ENCODE measurements around the gene LRMDA.
"Not testable (repeated sequence)": the region's sequence is repeated elsewhere in the genome, so short reads cannot be mapped to it uniquely, and the experiment has no call there.

The LRMDA gene

DNA sequence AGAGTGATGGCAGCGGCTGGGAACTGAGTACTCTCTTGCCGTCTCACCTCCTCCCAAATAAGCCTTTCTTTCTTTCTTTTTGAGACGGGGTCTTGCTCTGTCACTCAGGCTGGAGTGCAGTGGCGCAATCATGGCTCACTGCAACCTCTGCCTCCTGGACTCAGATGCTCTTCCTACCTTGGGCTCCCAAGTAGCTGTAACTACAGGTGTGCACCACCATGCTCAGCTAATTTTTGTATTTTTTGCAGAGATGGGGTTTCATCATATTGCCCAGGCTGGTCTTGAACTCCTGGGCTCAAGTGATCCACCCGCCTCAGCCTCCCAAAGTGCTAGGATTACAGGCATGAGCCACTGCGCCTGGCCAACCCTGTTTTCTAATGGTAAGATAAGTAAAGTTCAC, 174.4 kb downstream of the LRMDA start:
- DNase-seq (ENCODE audit: low read depth in 1 of 2, low spot score in 1 of 2): not testable (repeated sequence)

DNA sequence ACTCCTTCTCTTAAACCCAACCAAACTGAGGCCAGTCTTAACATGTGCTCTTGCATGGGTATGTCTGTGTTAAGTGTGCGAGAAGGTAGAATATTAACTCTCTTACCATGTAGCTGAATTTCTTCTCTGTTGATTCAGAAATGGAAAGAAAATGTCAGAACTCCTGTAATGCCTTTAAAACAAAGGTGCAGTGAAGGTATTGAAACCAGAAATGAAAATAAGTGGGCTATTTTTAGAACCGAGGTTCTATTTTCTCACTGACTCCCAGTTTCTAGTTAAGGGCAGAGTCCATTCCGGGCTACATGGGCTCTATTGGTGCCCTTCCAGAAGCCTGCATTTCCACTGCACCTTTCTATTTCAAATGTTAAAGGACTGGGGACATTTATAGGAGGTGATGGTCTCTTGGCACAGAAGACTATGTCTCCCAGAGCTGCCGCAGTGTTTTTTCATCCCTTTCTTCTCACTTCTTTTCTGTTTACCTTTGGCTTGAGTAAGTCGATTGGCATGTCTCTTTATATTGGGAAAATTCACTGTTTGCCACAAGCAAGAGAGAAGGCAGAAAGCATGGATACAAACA, 174.9 kb downstream of the LRMDA start:
- no peak for DNase-seq (ENCODE audit: low read depth in 1 of 2, low spot score in 1 of 2)

DNA sequence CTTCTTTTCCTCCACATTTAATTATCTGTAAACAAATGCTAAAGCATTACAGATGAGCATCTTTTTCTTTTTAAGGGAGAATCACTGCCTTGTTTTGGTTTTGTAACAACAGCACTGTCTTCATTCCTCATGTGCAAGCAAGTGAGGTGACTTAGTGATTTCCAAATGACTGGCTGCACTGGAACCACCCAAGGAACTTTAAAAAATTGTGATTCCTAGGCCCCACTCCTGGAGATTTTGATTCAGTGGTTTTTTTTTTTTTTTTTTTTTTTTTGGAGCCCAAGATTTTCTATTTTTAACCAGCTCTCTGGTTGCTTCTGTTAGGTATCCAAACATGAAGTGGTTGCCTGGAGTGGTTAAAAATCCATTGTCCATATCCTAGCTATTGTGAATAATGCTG, 176.2 kb downstream of the LRMDA start:
- DNase-seq (ENCODE audit: low read depth in 1 of 2, low spot score in 1 of 2): no peak

DNA sequence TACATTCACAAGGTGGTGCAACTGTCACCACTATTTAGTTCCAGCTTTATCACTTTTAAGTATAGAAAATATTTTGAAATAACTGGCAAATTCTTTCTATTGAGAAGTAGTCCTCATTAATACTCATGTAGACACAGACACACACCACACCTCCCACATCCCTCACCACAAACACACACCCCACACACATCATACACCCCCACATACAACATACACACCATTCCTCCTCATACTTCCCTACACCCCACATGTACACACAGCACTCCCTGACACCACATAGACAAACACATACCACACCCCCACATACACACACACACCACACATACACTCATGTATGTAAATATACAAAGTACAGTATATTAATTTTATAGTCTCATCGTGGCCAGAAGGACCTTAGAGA, 178.8 kb downstream of the LRMDA start:
- DNase-seq (ENCODE audit: low read depth in 1 of 2, low spot score in 1 of 2): no peak

DNA sequence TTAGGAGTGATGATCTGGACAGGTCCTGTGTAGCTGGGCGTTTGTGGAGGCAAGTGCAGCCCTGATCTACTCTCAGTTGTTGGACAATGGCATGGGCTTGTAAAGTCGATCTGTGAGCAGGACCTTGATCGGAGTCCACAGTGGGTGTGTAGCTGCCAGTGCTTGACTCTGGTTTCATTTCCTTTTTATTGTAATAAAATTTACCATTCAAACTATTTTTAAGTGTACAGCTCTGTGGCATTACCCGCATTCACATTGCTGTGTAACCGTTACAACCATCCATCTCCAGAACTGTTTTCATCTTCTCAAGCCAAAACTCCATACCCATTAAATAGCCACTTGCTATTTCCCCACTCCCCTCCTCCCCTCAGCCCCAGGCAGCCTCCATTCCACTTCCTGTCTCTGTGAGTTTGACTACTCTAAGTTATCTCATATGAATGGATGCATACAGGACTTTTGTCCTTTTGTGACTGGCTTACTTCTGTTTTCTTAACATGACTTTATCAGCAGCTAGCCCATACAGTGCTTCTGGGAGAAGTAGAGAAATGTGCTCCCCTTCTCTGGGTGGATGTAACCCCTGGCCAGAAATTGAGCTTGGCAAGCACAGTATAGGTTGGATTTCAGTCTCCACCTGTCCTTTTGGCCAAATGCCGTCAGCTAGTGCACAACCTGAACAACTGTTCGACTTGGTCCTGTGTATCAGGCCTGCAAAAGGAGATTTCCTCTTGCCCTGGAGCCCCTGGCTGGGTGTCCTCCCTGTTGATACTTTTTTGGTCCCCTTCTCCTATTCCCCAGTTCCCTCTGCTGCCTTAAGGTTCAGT, 180.0 kb downstream of the LRMDA start:
- no peak for DNase-seq (ENCODE audit: low read depth in 1 of 2, low spot score in 1 of 2)

DNA sequence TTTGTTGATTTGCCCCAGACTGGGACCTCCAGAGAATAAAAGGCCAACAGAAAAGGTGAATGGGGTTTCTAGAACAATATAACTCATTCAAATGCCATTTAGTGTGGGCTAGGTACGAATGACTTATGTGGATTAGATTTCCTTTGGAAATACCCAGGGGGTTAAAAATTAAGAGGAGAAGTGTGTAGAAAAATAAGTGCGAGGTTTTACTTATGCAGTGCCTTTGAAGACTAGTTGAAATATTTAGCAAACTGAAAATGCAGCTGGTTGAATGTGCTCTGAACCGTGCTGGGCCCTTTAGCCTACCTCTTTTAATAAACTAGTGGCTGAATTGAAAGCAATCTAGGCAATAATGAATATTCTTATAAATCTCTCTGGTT, 180.6 kb downstream of the LRMDA start:
- no peak for DNase-seq (ENCODE audit: low read depth in 1 of 2, low spot score in 1 of 2)

DNA sequence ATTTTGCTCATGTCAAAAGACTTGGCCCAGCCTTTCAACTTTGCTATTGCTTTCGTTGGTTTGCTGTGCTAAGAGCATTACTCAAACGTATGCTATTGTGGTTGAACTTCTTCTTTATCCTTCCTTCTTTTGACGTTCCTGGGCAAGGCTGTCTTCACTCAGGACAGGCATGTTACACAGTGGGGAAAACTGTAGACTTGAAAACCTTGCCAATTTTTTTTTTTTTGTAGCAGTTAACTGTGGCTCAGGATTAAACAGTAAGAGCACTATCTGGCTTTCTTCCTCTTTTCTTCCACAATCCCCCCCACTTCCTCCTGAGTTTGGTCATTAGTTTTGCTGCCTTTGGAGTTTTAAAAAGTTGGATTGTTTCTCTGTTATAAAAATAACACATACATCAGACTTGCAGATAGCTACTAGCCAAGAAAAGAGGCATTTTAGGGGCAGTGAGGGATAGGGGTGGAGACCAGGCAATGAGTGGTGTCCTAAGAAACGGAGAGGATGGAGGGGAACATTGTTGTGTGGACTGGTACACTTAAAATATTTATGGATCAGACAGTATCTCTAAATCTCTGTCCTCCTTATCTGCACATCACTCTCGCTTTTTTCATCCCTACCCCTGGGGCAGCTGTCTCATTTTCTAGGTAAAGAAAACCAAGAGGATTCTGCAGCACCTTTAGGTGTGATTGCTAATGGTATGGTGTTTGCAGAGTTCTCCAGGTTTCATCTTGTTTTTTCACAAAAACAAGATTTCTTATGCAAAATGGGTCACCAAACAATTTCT, 181.7 kb downstream of the LRMDA start:
- no peak for DNase-seq (ENCODE audit: low read depth in 1 of 2, low spot score in 1 of 2)

DNA sequence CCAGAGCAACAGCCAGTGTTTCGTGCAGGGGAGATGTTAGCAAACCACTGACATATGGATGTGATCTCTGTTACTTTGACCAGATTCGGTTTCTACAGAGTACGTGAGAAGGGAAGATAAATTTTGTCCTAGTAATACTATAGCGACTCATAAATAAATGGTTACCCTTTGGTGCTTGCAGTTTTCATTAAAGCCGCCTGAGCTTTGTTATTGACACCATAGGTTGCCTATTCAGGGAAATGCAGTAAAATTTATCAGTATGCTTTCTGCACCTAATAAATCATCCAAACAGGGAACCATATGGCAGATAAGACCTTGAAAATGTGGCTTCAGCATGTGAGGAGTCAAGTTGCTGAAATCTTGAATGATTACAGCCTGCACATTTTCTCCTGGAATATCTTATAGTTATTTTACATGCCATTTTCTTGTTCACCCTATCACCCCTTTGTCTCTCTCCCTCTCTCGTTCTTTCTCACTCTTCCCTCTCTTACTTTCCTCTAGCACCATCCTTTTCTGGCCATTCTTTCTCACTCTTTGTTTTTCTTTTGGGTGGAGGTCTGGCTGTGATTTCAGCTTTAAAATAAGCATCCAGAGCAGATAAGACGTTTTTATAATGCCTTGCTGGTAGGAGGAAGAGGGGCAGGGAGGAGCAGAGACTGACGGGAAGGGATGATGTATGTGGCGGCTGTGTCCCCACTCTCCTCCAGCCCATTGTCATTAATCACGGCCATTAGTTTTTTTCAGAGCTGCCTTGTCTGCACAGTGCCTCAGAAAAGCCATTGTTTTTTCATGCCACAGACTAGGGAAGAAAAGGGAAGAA, 182.5 kb downstream of the LRMDA start:
- DNase-seq (ENCODE audit: low read depth in 1 of 2, low spot score in 1 of 2): no peak

DNA sequence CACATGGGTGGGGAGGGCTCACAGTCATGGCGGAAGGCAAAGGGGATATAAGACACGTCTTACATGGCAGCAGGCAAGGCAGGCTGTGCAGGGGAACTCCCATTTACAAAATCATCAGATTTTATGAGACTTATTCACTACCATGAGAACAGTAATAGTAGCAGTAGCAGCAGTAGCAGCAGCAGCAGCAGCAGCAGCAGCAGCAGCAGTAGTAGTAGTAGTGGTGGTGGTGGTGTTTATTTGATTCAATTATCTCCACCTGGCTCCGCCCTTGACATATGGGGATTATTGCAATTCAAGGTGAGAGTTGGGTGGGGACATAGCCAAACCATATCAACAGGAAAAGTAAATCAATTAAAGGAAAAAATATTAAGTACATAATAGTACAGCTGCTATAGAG, 184.7 kb downstream of the LRMDA start:
- DNase-seq (ENCODE audit: low read depth in 1 of 2, low spot score in 1 of 2): no peak

DNA sequence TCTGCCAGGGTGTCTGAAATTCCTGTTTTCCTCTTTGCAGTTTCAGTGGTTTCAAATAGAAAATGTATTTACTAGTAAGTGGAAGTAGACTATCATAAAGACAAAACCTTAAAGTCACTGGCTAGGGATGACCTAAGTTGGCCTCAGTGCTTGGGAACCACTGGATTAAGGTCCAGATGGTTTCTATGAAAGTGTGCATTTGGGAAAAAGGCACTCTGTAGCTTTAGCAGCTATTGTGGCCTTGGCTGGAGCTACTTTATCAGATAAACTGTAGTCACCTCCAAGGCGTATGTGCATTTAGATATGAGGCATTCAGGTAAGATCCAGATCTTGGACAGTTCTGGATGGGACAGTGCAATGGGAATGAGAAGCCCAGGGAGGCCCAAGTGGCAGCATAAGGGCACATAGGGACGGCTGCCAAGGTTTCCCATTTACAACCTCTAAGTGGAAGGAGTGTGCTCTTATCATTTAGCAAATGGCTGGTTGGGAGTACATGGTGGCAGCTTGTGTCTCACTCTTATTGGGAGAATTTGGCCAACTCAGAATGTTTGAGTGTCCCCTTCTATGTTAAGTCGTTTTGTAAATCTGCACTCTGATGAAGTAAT, 185.6 kb downstream of the LRMDA start:
- DNase-seq (ENCODE audit: low read depth in 1 of 2, low spot score in 1 of 2): no peak

DNA sequence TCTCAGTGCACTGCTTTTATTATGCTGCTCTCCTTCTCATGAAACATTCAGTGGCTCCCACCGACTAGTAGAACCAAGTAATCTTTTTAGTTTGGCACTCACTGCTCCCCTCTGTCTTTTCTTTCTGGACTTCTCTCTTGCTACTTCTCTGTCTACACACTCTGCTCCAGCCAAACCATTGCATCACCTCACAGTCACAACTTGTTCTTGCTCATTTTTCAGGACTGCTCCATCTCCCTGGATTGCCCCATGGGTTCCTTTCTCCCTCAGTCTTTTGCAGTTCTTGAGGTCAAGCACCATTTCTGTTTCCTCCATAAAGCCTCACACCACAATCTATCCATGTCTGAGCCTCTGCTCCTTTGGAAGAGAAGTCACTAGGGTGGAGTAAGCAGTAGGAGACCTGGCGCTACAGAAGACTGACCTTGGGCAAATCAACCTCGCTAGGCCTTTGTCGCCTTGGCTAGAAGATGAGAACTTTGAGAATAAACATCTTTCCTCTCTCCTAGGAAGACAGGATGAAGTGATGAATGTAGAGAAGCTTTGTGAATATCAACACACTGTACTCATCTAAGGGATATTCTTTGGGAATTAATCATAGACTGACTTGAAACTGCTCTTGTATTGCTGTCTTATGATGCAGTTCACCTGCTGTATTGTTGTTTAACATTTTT, 186.2 kb downstream of the LRMDA start:
- DNase-seq (ENCODE audit: low read depth in 1 of 2, low spot score in 1 of 2): no peak

DNA sequence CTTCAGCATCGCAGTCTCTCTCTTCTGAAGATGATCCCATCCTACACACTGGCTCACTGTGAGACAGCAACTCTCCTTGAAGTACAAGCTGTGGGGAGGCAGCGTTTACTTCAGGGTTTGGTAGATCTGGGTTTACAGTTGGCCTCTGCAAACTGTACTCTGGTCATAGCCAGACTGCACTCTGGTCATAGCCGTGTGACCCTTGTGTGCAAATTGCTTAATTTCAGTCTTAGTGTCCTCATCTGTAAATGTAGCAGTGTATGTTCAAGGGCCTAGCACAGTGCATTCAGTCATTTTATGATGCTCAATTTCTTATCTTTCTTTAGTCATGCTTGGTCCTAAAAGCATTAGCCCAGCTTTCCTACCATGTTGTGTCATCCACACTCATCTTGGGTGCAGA, 188.2 kb downstream of the LRMDA start:
- no peak for DNase-seq (ENCODE audit: low read depth in 1 of 2, low spot score in 1 of 2)

DNA sequence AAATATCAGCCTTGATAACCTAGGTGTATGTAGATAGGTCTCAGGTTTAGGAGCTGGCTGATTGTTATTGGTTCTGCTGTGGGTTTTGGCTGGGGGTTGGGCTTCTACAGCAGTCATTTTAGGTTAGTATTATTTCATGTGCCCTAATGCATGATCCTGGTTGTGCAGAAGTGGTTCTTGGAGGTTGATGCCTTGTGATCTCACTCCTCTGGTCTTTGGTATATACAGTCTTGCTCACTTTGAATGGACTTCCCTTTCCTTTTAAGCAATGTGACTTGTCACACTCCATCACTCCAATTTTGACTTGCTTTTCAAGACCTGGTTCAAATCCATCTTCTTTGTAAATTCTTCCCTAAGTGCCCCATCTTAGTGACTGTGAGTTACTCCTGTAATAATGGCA, 188.9 kb downstream of the LRMDA start:
- DNase-seq (ENCODE audit: low read depth in 1 of 2, low spot score in 1 of 2): no peak

DNA sequence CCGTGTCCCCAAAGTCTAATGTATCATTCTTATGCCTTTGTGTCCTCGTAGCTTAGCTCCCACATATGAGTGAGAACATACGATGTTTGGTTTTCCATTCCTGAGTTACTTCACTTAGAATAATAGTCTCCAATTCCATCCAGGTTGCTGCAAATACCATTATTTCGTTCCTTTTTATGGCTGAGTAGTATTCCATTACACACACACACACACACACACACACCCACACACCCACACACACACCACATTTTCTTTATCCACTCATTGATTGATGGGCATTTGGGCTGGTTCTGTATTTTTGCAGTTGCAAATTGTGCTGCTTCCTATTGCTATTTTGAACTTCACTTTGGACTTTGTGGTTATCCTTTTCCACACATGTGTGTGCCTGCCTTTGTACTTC, 189.6 kb downstream of the LRMDA start:
- not testable (repeated sequence) for DNase-seq (ENCODE audit: low read depth in 1 of 2, low spot score in 1 of 2)

DNA sequence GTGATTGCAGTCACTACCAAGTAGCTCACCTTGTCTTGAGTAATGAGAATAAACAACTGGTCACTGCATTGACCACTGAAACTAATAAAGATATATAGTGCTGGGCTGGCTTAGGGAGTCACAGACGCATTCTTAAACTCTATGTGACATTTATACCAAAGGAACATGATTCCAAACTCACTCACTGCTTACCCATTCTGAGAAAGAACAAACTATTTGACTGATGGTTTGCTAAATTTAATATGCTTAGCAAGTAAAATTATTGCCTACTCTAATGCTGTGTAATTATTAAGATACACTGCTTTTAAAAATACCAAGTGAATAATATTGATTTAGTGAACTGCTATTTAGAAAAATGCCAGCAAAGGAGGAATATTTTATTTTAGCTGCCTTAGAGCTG, 191.1 kb downstream of the LRMDA start:
- DNase-seq (ENCODE audit: low read depth in 1 of 2, low spot score in 1 of 2): no peak

DNA sequence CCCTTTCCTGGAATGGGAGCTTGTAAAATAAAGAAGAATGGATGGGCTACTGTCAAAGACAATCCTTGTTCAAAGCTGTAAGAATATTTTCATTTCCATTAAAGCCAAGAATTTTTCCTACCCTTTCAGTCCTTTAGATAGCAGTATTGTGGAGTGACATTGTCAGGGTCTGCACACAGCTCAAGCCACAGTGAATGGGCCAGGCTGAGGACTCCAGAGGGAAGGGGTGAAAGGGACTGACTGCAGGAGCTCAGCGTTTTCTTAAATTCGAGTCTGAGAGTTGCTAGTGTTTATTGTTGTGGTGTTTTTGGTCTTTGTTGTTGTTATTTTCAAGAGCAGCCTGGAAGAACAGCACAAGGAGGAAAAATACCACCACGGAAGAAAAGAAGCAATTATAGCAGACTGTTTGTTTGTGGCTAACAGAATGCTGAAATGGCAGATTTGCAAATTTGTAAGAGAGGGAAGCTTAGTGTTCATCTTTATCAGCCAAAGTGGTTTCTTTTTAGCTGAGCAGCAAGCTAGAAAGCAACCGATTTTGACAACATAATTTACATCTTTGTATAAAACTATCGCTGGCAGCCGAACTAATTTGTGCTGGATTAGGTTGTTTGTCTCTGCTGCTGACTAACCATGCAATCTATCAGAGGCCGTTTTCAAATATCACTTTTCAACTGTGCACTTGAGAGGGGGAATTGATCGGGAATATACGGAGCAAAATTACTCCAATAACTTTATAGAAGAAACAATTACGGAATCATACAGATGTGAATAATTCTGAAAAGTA, 192.1 kb downstream of the LRMDA start:
- no peak for DNase-seq (ENCODE audit: low read depth in 1 of 2, low spot score in 1 of 2)

DNA sequence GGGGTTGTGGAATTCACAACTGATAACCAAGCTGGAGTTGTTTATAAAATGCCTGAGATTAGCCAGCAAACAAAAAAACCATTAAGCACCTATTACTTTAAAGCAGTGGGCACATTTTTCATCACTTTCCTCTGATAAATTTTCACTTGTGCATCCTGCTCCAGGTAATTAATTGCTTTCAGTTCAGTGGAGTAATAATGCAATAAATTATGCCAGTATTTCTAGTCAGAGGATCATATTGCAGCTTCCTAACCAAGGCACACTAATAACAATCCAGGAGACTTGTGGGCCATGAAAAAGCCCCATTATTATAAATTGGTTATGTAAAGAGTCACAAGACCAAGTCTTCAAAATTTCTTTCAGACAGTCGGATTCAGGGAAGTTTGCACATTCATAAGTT, 193.2 kb downstream of the LRMDA start:
- DNase-seq (ENCODE audit: low read depth in 1 of 2, low spot score in 1 of 2): no peak

DNA sequence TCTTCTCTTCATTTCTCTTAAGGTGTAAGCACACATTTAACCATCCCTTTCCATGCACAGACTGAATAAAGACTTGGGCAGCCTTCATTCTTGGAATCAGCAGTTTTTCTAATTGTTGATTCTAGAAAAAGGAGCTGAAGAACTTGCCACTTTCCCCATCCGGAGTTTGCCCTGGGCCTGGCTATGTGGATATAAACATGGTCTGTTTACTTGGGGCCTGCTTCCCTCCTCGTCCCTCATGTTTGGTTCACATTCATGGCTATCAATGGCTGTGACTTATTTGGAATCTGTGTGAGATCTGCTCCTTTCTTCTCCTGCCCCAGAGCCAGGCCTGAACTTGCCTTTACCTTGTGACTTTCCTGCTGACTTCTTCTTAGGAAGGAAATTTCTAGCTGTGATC, 199.3 kb downstream of the LRMDA start:
- no peak for DNase-seq (ENCODE audit: low read depth in 1 of 2, low spot score in 1 of 2)

DNA sequence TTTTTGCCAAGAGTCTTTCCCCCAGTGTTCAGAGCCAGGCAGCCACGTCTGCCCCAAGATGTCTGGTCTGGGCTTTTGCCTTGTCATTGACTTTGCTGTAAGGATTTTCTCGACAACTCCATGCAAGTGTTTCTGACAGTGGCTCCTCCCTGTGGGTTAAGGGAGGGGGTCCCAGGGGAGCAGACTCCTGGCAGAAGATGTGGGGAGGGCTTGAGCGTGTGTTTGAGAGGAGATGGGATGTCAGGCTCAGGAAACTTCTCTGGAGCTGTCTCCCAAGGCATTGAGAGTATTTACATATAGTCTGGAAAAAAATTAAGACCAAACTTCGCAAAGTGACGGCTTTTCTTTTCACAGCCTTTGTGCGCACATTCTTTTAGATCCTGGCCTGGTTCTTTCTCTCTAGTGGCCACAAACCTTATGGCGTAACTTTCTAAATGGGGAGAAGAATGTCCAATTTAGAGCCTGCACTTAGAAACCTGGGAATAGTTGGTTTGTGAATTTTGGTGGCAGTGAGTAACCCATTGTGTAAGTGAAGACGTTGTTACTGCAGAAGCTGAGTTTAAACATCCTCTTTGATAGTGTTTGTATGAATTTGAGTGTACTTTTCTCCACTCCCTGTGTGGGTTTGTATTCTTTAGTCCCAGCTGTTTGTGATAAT, 201.5 kb downstream of the LRMDA start:
- DNase-seq (ENCODE audit: low read depth in 1 of 2, low spot score in 1 of 2): no peak

Data from stimulated activated CD4-positive, alpha-beta T cell treated with anti-CD3 and anti-CD28 coated beads, Interleukin-15, amount 100 ng/mL, for 1 hour (primary cell).